NCI-H524 (cell line): ENCODE data around the gene TEC.

ENCODE experiments used
- DNase-seq, 2 experiments: peaks; one replicate each; lab custom pipeline; 2025; lab: John Stamatoyannopoulos, UW

Gene TEC

DNA sequence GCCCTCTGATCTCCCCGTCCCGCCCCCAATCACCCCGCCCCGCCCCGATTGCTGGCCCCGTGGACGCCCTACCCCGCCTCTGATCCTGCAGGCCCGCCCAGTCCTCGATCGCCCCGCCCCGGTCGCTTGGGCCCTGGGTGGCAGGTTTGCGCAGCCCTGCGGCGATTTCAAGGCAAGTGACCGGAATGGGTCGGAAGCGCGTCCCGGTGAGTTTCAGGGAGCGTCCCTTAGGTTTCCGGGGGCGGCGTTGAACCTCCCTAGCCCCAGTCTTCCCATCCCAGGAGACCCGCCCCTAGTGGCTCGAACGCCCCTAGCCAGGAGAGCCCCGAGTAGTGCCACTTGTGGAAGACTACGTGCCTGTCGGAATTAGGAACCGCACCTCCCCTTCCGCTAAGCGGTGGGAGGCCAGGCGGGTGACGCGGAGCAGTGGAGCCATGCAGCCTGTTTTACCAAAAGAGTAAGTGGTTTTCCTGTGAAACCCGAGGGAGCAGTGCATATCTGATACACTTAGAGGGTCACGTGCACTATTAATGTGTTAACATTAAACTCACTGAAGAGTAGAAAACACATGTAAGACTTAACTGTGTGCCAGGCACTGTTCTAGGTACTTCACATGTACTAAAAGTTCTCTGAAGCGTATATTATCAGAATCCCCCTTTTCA lies 354 bp upstream of the TEC start:
- DNase-seq, result peak; percentile 68 to 83

DNA sequence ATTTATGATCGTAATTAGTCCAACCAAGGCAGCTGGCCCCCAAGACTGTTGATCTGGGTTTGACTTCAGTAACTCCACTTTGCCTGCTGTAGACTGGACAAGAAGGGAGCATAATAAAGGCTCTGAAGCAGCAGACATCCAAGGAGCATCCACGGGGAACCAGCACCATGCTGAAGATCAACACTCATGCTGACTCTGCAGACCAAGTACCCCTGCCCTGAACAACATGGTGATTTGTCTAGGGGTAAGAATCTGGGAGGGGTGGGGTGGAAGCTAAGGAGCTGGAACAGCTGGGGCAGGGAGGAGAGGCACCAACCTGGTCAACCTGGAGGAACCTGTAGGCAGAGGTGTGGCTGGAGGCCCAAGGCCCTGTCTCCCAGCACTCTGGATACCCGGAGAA lies 2.1 kb downstream of the TEC start:
- no peak for DNase-seq

DNA sequence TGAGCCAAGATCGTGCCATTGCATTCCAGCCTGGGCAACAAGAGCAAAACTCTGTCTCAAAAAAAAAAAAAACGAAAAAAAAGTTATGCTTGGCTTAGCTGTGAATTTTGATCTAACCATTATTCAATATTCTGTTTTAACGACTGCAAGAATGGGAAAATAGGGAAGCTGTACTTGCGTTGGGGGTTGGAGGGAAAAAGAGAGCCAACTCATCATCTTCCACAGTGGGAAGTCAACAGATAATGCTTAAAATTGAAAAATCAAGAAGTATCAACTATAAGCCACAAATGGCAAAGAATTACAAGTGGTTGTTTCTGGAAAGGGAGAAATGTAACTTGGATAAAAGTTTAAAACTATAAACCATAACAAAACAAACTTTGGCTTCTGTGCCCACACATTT lies 2.9 kb downstream of the TEC start:
- DNase-seq, result no peak

DNA sequence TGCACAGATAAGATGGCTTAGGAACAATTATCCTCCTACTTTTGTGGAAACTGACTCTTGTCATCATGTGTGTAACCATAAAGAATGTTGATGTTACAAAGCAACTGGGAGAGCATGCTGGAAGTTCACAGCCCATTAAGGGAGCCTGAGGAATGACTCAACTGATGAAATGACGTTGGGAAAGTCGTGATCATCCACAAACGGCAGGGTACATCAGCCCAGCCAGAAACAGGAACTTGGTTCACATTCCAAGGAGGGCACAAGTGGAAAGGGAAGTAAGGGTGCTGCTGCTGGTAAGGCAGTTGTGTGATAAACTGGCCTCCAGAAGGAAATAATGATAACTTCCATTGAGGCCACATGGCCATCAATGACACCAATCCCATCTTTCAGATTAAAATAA lies 6.7 kb downstream of the TEC start:
- no peak for DNase-seq

DNA sequence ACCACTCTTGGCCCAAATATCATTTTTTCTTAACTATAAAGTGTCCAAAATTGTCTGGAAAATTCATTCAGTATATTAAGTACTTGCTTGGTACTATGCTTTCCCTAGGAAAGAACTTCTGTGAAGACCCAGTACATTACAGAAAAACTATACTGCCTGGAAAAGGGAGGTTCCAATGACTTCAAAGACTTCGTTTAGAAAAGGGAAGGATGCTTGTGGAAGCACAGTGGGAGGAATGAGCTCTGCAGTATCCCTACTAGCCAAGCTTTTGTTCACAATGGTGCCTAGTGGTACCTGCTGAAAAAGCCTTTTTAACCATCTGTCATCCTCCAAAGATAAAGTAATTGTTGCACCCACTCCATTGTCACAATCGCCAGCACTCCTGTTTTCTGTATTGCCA lies 7.2 kb downstream of the TEC start:
- no peak for DNase-seq

DNA sequence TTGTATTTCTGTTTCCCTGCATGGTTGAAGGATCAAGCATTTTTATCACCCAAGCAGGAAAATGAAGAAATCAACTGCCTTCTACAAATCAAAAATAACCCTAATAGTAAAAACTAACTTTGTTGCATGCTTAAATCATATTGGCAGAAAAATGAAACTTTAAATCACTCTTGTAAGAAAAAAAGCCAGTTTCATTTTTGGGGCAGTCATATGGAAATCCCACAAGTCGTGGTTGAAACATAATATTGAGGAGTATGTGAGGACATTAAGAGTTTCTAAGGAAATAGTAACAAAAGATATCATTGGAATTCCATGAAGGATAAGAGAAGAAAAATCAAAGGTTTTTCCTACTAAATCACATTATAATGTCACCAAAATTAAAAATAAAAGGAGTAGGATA lies 8.4 kb downstream of the TEC start:
- DNase-seq, result no peak

DNA sequence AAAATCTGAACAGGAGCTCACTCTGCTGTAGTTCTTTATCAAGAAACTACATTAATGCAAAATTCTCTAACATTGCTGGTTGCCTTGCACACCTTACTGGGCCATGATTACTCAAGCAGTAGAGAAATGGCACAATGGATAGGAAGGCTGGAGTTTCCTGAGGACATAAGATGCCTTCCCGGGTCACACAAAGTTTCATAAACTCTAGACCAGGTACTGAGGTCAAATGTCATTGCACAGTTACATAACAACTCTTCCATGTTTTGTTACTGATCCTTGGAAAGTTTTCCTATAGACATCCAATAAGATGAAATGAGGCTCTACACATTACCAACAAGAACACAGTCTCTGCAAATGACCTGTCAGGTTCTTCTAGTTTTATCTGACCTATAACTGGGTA lies 9.9 kb downstream of the TEC start:
- DNase-seq, result no peak

DNA sequence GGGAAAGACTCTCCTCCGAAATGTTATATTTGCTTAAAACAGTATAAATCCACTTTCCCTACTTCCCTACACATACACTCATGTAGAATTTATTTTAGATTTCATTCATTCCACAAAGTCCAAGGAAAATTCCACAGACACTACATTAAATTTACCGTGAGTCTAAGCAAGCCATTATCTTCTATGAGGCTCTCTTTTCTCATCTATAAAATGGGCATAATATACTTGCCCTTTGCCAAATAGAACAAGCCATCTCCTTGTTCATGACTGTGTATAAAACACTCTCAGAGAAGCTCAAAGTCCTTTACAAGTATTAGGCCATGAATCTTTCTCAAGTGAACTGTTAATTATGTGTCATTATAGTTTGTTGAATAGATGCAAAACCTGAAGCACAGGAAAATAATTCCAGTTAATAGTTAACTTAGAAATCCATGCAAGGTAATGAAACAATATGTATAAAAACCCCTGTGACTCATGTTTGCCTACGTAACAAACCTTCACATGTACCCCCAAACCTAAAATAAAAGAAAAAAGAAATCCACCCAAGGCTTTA lies 10.7 kb downstream of the TEC start:
- no peak for DNase-seq

DNA sequence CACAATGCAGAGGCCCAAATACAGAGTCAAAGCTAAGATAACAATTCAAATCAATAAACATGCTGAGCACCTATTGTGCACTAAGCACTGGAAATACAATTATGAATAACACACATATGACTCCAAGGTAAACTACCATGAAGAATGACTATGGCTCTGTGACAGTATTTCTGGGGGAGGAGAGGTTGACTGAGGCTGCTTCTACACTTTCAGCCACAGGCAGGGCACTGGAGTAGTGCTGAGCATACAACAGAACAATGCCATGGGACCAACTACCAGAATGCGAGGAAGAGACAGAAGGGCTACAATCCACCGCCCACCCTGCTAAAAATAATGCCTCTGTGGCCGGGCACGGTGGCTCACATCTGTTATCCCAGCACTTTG lies 13.7 kb downstream of the TEC start:
- DNase-seq, result no peak

DNA sequence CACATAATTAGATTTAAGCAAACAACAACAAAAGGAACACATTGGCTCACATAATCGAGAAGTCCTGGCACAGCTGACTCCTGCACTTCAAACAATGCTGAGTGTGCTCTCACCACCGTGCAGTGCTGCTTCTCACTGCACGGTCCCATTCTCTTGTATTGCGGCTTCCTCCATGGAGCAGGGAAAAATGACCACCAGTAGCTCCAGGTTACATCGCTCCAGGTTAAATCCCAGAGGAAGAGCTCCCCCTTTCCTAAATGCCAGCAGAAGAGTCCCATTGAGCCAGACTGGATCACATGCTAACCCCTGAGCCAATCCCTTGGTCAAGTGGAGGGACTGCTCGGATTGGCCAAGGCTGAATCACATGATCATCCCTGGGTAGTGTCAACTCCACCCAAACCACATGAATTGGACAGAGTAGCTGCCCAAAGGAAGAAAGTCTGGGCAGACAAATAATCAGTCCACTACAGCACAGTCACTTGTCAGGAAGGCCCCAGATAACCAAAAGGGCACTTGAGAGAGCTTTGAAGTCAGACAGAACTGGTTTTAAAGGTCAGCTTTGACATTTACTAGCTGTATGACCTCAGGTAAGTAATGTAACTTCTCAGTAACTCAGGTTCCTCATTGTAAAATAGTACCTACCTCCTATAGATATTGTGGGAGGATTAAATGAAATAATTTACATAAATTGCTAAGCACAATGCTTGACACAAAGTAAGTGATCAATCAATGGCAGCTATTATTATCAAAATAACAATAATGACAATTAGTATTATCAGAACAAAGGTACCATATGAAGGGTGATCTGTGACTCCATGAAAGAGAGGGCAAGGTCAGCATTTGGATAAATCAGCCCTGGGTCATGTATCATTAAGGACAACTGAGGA lies 14.3 kb downstream of the TEC start:
- no peak for DNase-seq

DNA sequence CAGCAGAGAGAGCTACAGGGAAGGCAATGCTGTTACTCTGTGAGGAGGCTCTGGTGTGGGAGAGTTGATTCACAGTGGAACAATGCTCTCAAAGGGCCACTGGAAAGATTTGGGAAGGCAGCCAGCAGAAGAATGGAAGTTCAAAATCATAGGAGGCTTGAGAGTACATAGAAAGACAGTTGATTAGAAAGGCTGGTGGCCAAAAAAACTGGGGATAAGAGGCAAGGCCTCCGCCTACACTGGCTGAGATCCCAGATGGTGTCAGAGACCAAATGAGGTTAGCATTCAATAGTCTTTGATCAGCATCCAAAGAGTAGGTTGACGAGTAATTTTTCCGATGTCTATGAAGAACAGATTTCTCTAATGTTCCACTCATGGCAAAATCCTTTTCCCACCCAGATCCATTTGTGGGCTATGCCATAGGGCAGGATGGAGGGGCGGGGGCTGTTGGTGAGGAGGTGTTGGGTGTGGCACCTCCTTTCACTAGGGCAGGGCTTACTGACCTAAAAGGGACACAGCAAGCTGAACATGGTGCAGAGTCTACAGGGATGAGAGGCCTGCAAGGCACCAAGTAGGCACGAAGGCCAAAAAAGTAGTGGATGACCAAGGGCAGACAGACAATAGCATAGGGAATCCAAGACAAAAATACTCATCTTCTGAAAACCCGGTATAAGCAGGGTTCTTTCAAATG lies 15.1 kb downstream of the TEC start:
- DNase-seq, result no peak

DNA sequence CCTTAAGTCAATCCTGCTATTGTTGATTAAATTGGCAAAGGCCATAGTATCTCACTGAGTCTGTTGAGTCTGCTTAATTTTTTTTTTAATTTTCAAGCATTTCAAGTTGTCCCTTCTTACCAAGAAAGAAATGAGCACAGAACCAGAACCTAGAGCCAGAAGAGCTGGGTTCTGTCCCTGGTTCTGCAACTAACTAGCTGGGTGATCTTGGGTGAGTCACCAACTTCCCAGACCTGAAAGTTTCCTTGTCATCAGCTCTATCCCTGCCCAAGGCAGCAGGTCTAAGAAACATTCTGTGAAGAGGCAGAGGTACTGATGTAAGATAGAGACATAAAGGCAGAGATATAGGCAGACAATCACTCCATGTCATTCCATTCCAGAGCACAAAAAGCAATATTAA lies 17.3 kb downstream of the TEC start:
- no peak for DNase-seq

DNA sequence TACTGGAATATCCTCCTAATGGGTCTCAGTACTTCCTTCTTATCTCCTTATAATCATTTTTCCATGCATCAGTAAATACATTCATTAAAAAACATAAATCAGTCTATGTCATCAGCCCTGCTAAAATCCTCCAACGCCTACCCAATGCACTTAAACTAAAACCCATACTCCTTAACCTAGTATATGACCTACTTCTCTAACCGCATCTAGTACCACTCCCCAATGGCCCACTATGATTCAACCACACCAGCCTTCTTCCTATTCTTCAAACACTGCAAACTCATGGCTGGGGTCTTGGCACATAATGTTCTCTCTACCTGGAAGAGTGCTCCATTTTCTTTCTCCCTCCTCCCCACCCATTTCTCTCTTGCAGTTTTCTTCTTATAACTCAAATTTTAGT lies 18.7 kb downstream of the TEC start:
- DNase-seq, result no peak

DNA sequence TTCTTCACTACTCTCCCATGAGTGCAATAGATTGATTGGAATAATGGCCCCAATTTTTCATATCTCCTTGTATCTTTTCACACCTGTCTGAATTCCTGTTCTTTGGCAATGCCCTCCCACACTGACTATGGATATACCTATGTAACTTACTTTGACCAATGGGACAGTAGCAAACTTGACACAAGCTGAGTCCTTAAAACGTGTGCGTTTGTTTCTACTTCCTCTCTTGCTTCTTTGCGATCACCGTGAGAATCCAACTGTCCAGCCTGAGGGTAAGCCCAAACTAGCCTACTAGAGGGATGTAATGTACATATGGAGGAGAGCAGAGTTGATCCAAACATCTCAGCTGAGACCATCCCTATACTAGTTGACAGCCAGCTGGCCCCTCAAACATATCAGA lies 19.3 kb downstream of the TEC start:
- DNase-seq, result no peak

DNA sequence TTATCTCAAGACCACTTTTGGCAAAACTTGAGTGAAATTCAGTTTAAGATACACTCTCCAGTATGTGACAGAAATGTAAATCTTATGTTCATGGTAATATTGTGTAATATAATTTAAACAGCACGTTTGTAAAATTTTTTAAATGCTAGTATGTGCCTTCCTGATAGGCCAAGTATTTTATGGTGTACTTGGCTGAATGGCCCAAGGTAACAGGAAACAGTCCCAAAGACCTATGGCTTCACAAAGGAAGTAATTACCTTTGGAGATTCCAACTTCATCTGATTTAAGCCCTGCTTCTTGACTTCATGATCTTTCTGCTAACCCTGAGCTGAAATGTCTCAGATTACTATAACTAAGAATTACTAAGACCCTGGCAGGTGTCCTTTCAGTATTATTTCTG lies 20.3 kb downstream of the TEC start:
- no peak for DNase-seq

DNA sequence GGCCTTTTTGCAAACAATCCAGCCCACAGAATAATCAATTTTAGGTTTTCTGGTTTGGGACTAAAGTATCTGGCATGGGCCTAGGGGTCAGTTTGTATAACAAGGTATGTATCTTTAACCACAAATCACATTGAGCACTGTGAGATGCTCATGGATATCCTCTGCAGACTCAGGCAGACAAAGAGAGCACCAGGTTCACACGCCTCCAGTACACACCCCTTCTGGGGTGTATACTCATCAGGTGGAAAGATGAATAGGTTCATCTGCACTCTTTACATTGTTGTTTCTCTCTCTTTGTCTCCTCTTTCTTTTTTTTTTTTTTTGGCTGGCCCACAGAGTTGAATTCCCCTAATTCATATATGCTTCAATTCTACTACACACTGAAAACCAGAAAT lies 21.1 kb downstream of the TEC start:
- DNase-seq, result no peak

DNA sequence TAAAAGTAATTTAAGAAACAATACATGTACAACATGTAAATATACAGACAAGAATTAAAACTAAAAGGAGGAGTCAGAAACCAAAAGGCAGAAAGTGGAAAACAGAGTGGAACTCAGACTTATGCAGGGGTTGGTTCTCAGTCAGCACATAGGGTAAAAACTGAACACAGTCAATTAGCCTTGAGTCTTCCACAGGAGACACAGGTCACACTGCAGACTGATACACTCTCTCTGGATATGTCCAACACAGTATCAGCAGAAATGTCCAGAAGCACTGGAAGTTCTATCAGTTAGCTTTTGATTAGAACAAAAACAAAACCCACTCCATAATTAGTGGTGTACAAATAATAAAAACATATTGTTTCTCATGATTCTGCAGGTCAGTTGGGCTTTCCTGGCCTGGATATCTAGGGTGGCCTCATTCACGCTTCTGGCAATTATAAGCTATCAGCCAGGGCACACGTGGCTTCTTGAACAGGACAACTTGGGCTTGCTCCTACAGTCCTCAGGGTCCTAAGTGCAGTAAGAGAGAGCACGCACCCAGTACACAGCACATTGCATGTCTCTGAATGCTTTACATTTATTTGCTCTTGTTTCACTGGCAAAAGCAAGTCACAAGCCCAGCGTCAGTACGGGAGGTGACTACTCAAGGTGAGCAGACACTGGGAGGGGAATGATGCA lies 21.6 kb downstream of the TEC start:
- DNase-seq, result no peak

DNA sequence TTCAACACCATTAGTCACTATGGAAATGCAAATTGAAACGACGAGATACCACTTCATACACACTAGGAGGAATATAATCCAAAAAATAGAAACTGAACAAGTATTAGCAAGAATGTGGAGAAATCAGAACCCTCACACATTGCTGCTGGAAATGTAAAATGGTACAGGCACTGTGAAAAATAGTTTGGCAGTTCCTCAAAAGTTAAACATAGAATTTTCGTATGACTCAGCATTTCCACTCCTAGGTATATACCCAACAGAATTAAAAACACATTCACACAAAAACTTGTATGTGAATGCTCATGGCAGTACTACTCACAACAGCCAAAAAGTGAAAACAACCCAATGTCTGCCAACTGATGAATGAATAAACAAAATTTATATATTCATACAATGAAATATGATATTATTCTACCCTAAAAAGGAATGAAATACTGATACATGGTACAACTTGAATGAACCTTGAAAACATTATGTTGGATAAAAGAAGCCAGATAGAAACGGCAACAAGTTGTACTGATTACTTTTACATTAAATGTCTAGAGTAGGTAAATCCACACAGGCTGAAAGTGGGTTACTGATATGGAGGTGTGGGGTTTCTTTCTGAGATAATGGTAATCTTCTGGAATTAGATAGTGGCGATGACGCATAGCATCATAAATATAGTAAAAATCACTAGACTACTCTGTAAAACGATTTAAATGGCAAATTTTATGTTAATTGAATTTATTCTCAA lies 22.3 kb downstream of the TEC start:
- DNase-seq, result no peak

DNA sequence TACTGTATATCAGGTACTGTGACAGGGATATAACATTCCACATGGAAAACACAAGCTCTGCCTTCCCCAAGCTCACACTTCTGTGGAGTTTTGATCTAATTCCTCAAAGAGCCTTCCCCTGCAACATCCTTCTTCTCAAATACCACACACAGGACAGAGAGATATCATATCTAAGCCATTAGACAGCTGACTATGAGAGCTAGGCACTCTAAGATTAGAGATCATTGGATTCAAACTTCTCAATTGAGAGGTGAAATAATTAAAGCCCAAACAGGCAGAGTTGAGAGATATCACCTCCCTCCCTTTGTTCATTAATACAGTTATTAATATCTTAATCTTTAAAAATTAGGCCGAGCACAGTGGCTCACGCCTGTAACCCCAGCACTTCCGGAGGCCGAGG lies 25.0 kb downstream of the TEC start:
- DNase-seq, result no peak

DNA sequence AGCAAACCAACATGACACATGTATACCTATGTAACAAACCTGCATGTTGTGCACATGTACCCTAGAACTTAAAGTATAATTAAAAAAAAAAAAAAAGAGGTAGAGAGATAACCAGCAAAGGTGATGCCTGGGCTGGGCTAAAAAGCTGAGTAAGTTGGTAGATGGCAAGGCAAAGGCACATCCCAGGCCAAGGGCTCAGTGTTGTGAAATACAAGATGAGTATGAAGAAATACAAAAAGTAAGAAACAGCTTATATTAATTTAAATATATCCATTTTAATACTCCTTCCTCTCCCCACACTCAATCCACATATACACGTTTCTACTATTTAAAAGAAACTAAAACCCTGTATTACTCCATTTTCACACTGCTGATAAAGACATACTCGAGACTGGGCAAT lies 25.8 kb downstream of the TEC start:
- no peak for DNase-seq

DNA sequence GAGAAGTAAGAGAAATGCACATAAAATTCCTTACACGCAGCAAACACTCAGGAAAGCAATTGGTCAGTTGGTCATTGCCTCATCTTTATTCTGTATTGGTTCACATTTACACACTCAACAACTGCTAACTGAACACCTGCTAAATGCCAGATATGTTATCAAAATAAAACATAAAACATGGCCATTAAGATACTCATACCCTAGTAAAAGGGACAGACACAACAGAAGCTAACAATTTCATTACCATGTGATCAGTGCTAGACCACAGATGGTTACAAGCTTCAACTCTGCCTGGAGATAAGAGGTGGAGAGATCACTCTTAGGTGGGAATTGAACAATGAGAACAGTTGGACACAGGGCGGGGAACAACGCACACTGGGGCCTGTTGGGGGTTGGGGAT lies 26.2 kb downstream of the TEC start:
- no peak for DNase-seq
